ENCODE measurements around the gene CEACAM8. TPM values are rescaled to one million over a fixed set of nuclear protein-coding genes. Genes with fewer than 3 reads are reported as not detected.
"Not testable (repeated sequence)": the region's sequence is repeated elsewhere in the genome, so short reads cannot be mapped to it uniquely, and the experiment has no call there.

The CEACAM8 gene
- total RNA-seq, 1 donor = not detected

DNA sequence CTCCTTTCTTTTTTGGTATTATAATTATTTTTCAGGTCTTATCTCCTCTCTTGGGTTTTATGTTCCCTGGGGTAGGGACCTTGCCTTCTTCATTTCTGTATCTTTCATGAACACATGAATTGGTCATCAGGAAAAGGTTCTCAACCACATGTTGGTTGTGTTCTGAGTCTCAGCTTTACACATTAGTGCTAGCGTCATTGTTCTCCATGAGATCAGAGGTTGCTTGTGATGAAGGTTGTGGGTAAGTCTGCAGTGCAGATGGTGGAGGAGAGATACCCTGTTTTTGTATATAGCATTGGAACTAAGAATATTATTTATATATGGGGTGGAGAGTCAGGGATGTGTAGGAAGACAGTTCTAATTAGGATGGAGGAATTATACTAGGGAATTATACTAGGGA is 24.5 kb upstream of the CEACAM8 start:
- TF ChIP-seq, protein P1, sequence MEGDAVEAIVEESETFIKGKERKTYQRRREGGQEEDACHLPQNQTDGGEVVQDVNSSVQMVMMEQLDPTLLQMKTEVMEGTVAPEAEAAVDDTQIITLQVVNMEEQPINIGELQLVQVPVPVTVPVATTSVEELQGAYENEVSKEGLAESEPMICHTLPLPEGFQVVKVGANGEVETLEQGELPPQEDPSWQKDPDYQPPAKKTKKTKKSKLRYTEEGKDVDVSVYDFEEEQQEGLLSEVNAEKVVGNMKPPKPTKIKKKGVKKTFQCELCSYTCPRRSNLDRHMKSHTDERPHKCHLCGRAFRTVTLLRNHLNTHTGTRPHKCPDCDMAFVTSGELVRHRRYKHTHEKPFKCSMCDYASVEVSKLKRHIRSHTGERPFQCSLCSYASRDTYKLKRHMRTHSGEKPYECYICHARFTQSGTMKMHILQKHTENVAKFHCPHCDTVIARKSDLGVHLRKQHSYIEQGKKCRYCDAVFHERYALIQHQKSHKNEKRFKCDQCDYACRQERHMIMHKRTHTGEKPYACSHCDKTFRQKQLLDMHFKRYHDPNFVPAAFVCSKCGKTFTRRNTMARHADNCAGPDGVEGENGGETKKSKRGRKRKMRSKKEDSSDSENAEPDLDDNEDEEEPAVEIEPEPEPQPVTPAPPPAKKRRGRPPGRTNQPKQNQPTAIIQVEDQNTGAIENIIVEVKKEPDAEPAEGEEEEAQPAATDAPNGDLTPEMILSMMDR (IDR thresholded peaks at IDR 0.05; ENCODE audit: extremely low read depth, low read depth, low read length) = no peak
- H3K79me2 ChIP-seq (ENCODE audit: insufficient read depth, low read length) = no peaks in the 10 kb centered on the region
- H3K36me3 ChIP-seq (ENCODE audit: insufficient read depth, low read length) = no peaks in the 10 kb centered on the region
- H3K4me2 ChIP-seq (ENCODE audit: insufficient read depth, low read length) = no peak overlapping the region
- peaks cover 19% of the 10 kb centered on the region for H3K27me3 ChIP-seq (ENCODE audit: insufficient read depth, low read length)
- no peak for DNase-seq (ENCODE audit: insufficient read length, low spot score, missing footprints)
- H3K27ac ChIP-seq (ENCODE audit: low read depth, low read length) = no peak overlapping the region
- no peak overlapping the region for H3K4me3 ChIP-seq (ENCODE audit: insufficient read depth, low read length)
- H4K20me1 ChIP-seq (ENCODE audit: insufficient read depth, low read length) = no peaks in the 10 kb centered on the region
- no peaks in the 10 kb centered on the region for H3K4me1 ChIP-seq (ENCODE audit: insufficient read depth, low read length)
- no peaks in the 10 kb centered on the region for H3K9me3 ChIP-seq (ENCODE audit: low read depth, low read length)
- H2AFZ ChIP-seq (ENCODE audit: low read length) = no peak overlapping the region

DNA sequence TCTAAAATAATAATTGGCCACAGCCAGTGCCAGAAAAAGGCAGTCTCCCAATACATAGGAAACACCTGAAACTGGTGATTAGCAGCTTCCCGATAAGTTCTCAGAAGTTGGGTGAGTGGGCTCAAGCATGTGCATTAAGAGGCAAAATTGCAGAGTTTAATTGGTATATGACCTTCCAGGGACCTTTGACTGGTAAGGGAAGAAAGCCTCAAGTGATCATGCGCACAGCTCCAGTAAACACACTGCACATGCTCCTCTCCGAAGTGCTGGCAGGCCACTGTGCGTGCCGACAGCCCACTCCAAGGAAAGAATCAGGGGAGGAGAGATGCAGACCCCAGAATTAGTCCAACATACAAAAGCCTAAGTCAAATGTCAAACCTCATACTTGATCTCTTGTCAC is 18.9 kb upstream of the CEACAM8 start:
- Histone ChIP-seq H4K20me1 (ENCODE audit: insufficient read depth, low read length) (no peaks in the 10 kb centered on the region), H2AFZ (ENCODE audit: low read length) (no peak overlapping the region), H3K27me3 (ENCODE audit: insufficient read depth, low read length) (peaks cover 20% of the 10 kb centered on the region), H3K9me3 (ENCODE audit: low read depth, low read length) (no peaks in the 10 kb centered on the region), H3K36me3 (ENCODE audit: insufficient read depth, low read length) (no peaks in the 10 kb centered on the region), H3K4me2 (ENCODE audit: insufficient read depth, low read length) (no peak overlapping the region), H3K79me2 (ENCODE audit: insufficient read depth, low read length) (no peaks in the 10 kb centered on the region), H3K4me3 (ENCODE audit: insufficient read depth, low read length) (no peak overlapping the region), H3K27ac (ENCODE audit: low read depth, low read length) (no peak overlapping the region), H3K4me1 (ENCODE audit: insufficient read depth, low read length) (no peaks in the 10 kb centered on the region)
- TF ChIP-seq, protein P1 (IDR thresholded peaks at IDR 0.05; ENCODE audit: extremely low read depth, low read depth, low read length) = no peak
- no peak for DNase-seq (ENCODE audit: insufficient read length, low spot score, missing footprints)

DNA sequence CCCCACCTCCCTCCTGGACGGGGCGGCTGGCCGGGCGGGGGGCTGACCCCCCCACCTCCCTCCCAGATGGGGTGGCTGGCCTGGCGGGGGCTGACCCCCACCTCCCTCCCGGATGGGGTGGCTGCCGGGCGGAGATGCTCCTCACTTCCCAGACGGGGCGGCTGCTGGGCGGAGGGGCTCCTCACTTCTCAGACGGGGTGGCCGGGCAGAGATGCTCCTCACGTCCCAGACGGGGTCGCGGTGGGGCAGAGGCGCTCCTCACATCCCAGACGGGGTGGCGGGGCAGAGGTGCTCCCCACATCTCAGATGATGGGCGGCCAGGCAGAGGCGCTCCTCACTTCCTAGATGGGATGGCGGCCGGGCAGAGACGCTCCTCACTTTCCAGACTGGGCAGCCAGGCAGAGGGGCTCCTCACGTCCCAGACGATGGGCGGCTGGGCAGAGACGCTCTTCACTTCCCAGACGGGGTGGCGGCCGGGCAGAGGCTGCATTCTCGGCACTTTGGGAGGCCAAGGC is 15.7 kb upstream of the CEACAM8 start:
- not testable (repeated sequence) for H3K36me3 ChIP-seq (ENCODE audit: insufficient read depth, low read length); H3K4me2 ChIP-seq (ENCODE audit: insufficient read depth, low read length); H3K4me1 ChIP-seq (ENCODE audit: insufficient read depth, low read length); H2AFZ ChIP-seq (ENCODE audit: low read length); H3K27ac ChIP-seq (ENCODE audit: low read depth, low read length); H3K9me3 ChIP-seq (ENCODE audit: low read depth, low read length); DNase-seq (ENCODE audit: insufficient read length, low spot score, missing footprints); H3K79me2 ChIP-seq (ENCODE audit: insufficient read depth, low read length); H4K20me1 ChIP-seq (ENCODE audit: insufficient read depth, low read length); H3K4me3 ChIP-seq (ENCODE audit: insufficient read depth, low read length)
- H3K27me3 ChIP-seq (ENCODE audit: insufficient read depth, low read length) = peaks cover 27% of the 10 kb centered on the region

DNA sequence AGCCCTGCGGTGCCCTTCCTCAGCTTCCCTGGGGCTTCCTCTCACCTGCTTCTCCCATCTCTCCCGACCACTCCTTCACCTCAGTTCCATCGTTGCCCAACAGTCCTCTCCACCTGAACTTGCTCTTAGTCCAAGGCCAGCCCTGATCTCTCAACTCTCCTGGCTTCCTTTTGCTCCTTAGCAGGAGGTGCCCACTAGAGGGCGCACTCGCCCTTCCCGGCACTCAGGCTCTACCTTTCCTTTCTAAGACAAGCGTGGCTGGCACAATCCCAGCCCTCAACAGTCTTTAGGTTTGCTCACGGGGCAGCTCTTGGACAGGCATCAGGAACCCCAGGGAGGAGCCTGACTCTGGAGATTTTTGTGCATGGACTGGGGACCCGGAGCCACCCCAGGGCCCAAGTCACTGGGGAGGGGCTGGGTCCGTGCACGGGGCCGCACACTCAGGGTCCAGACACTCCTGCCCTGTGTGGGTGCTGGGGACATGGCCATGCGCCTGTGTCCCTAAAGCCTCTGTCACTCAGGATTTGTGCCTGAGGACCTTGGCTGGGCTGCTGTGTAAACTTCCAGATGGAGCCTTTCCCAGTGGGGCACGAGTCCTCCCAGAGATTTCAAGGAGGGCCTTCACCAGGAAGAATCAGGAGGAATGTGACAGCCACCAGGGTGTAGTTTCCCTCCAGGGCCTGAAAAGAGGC is 12.1 kb upstream of the CEACAM8 start:
- DNase-seq (ENCODE audit: insufficient read length, low spot score, missing footprints) = peak; percentile 50
- H4K20me1 ChIP-seq (ENCODE audit: insufficient read depth, low read length) = peaks cover 5% of the 10 kb centered on the region
- H2AFZ ChIP-seq (ENCODE audit: low read length) = no peak overlapping the region
- H3K4me3 ChIP-seq (ENCODE audit: insufficient read depth, low read length) = no peak overlapping the region
- no peaks in the 10 kb centered on the region for H3K4me1 ChIP-seq (ENCODE audit: insufficient read depth, low read length)
- TF ChIP-seq, protein P1 (IDR thresholded peaks at IDR 0.05; ENCODE audit: extremely low read depth, low read depth, low read length) = peak; percentile 72
- H3K27me3 ChIP-seq (ENCODE audit: insufficient read depth, low read length) = peaks cover 7% of the 10 kb centered on the region
- H3K4me2 ChIP-seq (ENCODE audit: insufficient read depth, low read length) = no peak overlapping the region
- no peaks in the 10 kb centered on the region for H3K36me3 ChIP-seq (ENCODE audit: insufficient read depth, low read length)
- H3K79me2 ChIP-seq (ENCODE audit: insufficient read depth, low read length) = no peaks in the 10 kb centered on the region
- no peak overlapping the region for H3K27ac ChIP-seq (ENCODE audit: low read depth, low read length)
- H3K9me3 ChIP-seq (ENCODE audit: low read depth, low read length) = no peaks in the 10 kb centered on the region
